HG03139 (cell line): ENCODE results near the gene MAB21L4.

Experiments used
- ATAC-seq: cut with Tn5 transposase; IDR thresholded peaks from one replicate; pipeline ENCODE4 v1.9.1; 2021; ENCODE audit not compliant: unreplicated experiment

The MAB21L4 gene

DNA sequence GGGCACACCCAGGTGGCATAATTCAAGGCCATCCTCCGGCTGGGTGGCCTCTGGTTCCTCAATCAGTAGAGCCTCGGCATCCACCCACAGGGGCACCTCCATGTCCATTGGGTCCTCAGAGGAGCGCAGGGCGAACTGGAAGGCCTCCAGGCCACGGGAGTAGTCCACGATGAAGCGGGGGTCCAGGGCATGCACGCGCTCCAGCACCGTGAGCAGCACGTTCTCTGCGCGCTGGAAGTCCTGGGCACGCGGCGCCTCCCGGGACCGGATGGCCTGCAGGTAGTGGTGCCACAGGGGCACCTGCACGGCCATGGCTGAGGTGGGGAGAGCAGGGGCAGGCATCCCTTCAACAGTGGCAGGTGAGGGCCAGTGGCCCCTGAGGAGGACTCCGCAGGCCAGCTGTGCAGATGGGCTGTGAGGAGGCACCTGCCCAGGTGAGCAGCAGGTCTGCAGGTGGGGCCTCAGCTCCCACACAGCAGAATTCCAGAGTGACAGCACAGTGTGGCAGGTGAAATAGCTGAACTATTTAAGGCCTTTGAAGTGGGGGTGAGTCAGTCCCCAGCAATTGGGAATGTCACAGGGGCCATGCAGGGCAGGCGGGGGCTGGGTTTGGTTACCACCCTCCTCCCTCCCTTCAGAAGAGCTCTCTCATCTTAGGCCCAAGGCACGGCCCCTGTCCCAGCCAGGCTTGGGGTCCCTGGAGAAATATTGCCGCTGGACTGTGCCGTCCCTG is at the start of gene MAB21L4:
TSS of gene MAB21L4 (minus strand) at position 501 of the 733 bp plus-strand sequence. CDS start at position 342, 159 bp downstream.
- ATAC-seq: no peak

DNA sequence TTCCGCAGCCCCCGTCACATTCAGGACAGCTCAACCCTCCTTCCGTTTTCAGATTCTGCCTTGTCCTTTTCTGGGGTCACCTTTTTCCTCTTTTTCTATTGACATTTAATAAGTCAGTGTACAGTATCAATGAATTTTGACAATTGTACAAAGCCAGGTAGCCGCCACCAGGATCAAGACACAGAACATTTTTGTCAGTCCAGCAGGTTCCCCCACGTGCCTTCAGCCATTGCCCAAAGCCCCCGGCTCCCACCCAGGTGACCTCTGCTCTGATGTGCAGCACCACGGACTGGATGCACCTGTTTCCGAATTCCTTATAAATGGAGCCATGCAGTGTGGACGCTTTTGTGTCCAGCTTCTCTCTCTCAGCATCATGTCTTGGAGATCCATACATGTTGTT is 40.1 kb upstream of the MAB21L4 start:
- no peak for ATAC-seq

- ATAC-seq: no peak
Measured at GRCh38 chr2:240935103-240935876, 39.3 kb upstream of the MAB21L4 start.

GRCh38 chr2:240934701-240935102 is 38.7 kb upstream of the MAB21L4 start:
- no peak for ATAC-seq

DNA sequence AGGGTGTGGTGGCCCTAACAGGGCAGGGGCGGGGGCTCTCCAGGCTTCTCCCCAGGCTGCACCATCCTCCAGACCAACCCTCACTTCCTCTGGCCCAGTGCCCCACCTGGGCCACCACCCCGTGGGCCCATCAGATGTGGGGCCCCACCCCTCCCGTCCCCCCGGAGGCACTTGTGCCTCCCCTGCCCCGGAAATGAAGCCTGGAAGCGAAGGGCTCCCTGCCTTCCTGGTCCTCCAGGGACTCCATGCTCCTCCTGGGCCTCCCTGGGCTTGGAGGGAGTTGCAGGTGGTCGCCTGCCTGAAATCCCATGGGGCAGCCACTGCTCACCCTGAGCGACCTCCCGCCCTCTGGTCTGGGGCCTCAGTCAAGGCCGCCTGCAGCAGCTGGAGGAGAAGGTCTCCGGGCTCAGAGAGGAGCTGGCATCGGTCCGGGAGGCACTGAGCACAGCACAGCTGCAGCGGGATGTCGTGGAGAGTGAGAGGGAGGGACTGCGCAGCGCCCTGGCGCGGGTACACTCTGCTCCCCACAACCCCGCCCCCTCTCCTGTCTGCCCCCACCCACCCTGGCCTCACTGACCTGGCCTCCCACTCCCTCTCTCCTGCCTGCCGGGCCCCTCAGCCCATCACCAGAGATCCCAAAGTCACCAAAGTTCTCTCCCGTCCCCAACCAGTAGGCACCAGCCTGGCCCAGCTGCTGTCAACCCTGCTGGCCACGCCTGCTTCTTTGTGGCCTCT is 38.2 kb upstream of the MAB21L4 start:
- no peak for ATAC-seq

DNA sequence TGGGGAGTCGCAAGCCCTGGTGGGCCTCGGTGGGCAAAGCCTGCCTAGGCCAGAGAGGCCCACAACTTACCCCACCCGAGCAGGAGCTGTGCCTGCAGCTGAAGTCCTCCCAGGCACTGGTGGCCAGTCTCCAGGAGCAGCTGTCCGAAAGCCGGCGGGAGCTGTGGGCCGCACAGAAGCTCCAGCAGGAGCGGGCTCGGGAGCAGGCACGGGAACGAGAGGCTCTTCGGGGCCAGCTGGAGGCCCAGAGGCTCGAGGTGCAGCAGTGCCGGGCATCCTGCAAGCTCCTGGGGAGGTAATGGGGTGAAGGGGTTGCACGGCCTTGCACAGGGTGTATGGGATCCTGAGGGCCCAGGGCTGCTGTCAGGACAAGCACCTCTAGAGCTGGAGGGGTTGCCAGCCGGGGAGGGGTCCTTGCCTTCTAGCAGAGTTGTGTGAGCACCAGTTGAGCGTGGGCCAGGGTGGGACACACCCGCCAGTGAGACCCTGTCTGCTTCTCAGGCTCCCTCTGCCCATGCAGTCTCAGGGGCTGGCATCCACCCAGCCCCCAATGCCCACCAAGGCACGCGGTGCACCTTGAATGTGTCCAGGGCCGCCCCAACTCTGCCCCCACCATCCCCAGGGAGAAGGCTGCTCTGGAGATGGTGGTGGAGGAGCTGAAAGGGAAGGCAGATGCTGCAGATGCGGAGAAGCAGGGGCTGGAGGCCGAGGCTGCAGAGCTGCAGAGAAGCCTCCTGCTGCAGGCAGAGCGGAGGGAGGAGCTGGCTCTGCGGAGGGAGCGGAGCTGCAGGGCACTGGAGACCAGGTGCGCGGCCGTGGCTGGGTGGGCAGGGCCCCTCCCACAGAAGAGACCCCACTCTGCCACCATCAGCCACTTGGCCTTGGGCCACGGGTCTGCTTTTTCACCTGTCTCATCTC is 37.4 kb upstream of the MAB21L4 start:
- no peak for ATAC-seq

DNA sequence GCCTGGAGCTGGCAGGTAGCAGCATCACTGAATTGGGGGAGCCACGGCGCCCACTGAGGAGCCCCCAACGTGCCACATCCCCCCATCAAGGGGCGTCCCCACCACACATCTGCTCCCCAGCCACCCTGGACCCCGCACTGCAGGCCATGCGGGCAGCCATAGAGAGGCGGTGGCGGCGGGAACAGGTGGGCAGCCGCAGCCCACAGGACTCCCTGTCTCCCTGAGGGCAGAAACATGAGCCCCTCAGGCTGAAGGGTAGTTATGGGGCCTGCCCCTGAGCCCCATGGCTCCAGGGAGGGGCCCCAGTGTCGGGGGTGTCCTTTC is 36.7 kb upstream of the MAB21L4 start:
- no peak for ATAC-seq

- no peak for ATAC-seq
Measured at GRCh38 chr2:240932001-240932723, 36.2 kb upstream of the MAB21L4 start.

GRCh38 chr2:240931319-240931949 is 35.5 kb upstream of the MAB21L4 start:
- no peak for ATAC-seq

DNA sequence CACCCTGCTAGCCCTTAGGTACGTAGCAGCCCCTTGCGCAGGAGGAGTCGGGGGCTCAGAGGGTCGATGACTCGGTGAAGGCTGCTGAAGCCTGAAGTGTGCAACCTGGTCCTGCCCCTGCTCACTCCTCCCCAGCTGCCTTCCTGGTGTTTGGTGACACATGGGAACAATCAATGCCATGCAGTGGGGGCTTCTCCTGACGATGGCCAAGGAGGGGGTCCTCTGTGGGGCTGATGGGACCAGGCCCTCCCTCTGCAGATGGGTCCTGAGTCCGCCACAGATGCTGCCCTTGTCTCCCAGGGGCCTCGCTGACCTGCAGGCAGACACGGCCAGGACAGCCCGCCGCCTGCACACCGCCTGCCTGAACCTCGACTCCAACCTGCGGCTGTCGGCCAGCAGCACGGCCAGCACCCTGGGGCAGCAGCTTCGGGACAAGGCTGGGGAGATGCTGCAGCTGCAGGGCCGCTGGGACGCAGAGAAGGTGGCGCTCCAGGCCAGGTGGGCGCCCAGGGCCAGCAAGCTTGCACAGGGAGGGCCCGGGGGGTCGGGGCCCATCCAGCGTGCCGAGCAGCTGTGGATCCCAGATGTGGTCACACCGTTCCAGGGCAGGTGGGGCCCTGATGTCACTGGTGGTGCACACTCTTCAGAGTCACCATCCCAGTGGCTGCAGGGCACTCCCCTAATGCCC is 34.8 kb upstream of the MAB21L4 start:
- no peak for ATAC-seq

GRCh38 chr2:240930096-240930630 is 34.2 kb upstream of the MAB21L4 start:
- ATAC-seq: no peak

DNA sequence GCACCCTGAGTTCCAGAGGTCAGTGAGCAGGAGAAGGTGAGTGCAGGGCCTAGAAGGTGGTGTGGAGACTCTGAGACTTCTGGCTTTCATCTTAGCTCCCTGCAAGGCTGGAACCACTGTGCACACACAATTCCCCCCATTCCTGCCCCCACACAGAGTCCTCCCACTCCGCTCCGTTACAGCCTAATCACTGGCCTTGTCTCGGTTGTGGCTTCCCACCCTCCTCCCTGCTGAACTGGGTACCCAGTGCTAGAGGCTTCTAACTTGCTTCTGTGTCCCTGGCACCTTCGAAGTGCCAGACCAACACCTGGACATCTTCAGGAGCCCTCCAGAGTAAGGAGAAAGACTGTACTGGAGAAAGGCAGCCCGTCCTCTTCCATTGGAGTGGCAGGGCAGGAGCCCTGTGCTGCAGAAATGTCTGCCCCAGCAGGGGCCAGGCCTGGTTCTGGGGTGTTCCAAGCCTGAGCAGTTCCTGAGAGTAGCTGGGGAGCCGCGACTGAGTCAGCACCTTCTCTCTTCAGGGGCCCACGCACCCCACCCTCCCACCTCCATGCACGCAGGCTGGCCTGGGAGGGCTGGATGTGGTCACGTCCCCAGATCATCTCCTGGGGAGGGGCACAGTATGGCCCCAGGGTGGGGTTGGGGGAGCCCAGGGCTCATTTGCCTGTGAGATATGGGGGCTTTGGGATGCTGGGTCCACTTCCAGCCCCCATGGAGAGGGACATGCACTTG is 33.6 kb upstream of the MAB21L4 start:
- no peak for ATAC-seq

GRCh38 chr2:240928476-240929363 is 32.8 kb upstream of the MAB21L4 start:
- ATAC-seq: no peak

GRCh38 chr2:240927390-240927781 is 31.4 kb upstream of the MAB21L4 start:
- no peak for ATAC-seq

- no peak for ATAC-seq
Measured at GRCh38 chr2:240926516-240927389, 30.8 kb upstream of the MAB21L4 start.
